ENCODE results near the gene VSIR. TPM values are rescaled to one million over a fixed set of nuclear protein-coding genes. Genes with fewer than 3 reads are reported as not detected.

Gene VSIR
- total RNA-seq, 4 donors from 2014 or later, result 37.8 to 118 (median 90.3) TPM

GRCh38 chr10:71763352-71764127 lies 9.8 kb downstream of the VSIR start:
- H3K4me1 ChIP-seq, result peaks cover 74 to 83% (median 82%) of the 10 kb centered on the region in 4 donors
- TF ChIP-seq POLR2AphosphoS5 (IDR thresholded peaks at IDR 0.05) (no peak), EP300 (IDR thresholded peaks at IDR 0.05) (no peak)
- H3K27ac ChIP-seq (replicated peaks in 1 of 4), result peak overlapping the region; percentile 2 to 98 (median 96)
- WGBS, result 72% methylated on average over 7 of the region's 11 CpGs
- no peak overlapping the region for H3K4me3 ChIP-seq
- intact Hi-C loops (cut with DNase I), result no loop called here
- H3K9me3 ChIP-seq, result no peaks in the 10 kb centered on the region
- H3K27me3 ChIP-seq, result no peaks in the 10 kb centered on the region
- DNase-seq (ENCODE audit: extremely low spot score), result no peak
- H3K36me3 ChIP-seq, result peaks cover 1 to 48% (median 37%) of the 10 kb centered on the region in 4 donors

GRCh38 chr10:71762324-71762723 lies 11.0 kb downstream of the VSIR start:
- Histone ChIP-seq H3K4me3 (no peak overlapping the region), H3K27ac (replicated peaks in 1 of 4) (no peak overlapping the region), H3K36me3 (peaks cover 8 to 60% (median 48%) of the 10 kb centered on the region in 4 donors), H3K4me1 (peaks cover 72 to 80% (median 76%) of the 10 kb centered on the region in 4 donors), H3K9me3 (no peaks in the 10 kb centered on the region), H3K27me3 (no peaks in the 10 kb centered on the region)
- intact Hi-C loops (cut with DNase I), result no loop called here
- 85% methylated on average over 5 of the region's 5 CpGs for WGBS
- TF ChIP-seq POLR2A (IDR thresholded peaks at IDR 0.05; ENCODE audit: low read depth) (no peak), POLR2AphosphoS5 (IDR thresholded peaks at IDR 0.05) (no peak), EP300 (IDR thresholded peaks at IDR 0.05) (no peak), CTCF (IDR thresholded peaks at IDR 0.05) (no peak)
- no peak for DNase-seq (ENCODE audit: extremely low spot score)

DNA sequence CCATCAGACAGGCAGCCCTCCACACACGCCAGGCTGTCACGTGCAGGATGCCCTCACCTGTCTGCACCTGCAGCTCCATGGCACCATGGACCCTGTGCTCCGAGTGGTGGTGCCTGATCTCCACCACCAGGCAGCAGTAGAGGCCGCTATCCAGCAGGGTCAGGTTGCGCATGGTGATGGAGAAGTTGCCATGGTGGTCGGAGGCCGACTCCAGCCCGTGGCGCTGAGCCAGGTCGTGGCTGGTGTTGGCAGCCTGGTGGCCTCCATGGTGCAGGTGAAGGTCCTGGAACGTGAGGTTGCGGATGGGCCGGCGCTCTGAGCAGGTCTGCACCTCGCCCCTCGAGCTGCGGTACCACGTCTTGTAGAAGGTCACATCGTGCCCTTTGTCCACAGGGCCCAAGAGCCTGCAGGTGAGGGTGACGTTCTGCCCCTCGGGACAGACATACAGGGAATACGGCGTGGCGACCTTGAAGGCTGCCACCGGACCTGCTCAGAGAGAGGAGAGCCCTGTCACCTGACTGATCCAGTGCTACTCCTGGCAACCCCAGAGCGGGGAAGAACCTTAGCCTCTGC lies 11.7 kb downstream of the VSIR start:
- Histone ChIP-seq H3K27me3 (no peaks in the 10 kb centered on the region), H3K27ac (replicated peaks in 1 of 4) (no peak overlapping the region), H3K36me3 (peaks cover 9 to 63% (median 55%) of the 10 kb centered on the region in 4 donors), H3K4me1 (peaks cover 70 to 80% (median 74%) of the 10 kb centered on the region in 4 donors), H3K9me3 (no peaks in the 10 kb centered on the region), H3K4me3 (no peak overlapping the region)
- TF ChIP-seq EP300 (IDR thresholded peaks at IDR 0.05), result no peak
- no peak for DNase-seq (ENCODE audit: extremely low spot score)
- 89% methylated on average over 6 of the region's 26 CpGs for WGBS
- intact Hi-C loops (cut with DNase I), result no loop called here

- no peak overlapping the region for H3K27ac ChIP-seq (replicated peaks in 1 of 4)
- intact Hi-C loops (cut with DNase I), result no loop called here
- peaks cover 11 to 67% (median 59%) of the 10 kb centered on the region in 4 donors for H3K36me3 ChIP-seq
- TF ChIP-seq CTCF (IDR thresholded peaks at IDR 0.05) (no peak), EP300 (IDR thresholded peaks at IDR 0.05) (no peak), POLR2A (IDR thresholded peaks at IDR 0.05; ENCODE audit: low read depth) (no peak), POLR2AphosphoS5 (IDR thresholded peaks at IDR 0.05) (no peak)
- H3K9me3 ChIP-seq, result no peaks in the 10 kb centered on the region
- DNase-seq (ENCODE audit: extremely low spot score), result no peak
- no peak overlapping the region for H3K4me3 ChIP-seq
- 93% methylated on average over 3 of the region's 3 CpGs for WGBS
- peaks cover 65 to 78% (median 70%) of the 10 kb centered on the region in 4 donors for H3K4me1 ChIP-seq
- H3K27me3 ChIP-seq, result no peaks in the 10 kb centered on the region
These were observed 12.2 kb downstream of the VSIR start for GRCh38 chr10:71761105-71761511.

DNA sequence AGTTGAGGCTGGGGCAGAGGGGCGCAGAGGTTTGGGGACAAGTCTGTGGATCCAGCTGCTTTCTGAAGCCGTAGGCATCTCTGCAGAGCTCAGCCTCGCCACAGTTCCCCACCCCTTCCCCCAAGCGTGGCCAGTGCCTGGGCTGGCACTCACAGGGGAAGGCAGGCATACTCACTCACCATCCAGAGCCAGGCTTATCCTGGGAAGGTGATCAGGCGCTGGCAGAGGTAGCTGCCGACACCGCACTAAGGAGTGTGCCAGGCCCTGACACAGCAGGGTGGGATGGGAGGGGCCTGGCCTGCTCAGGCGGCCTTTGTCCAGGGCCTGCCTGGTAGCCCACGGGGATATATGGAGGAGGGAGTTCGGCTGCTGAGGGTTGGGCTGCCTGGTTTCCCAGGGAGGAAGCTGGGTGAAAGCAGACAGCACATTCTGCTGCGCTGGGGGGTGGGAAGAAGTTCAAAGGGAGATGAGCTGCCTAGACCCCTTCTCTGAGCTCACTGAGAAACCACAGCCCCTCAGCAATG lies 15.9 kb downstream of the VSIR start:
- peaks cover 26 to 92% (median 84%) of the 10 kb centered on the region in 4 donors for H3K36me3 ChIP-seq

More for the DNA sequence above, 15.9 kb downstream of the VSIR start:
- intact Hi-C loops (cut with DNase I), result no loop called here
- no peak for DNase-seq (ENCODE audit: extremely low spot score)
- Histone ChIP-seq H3K9me3 (no peaks in the 10 kb centered on the region), H3K4me3 (no peak overlapping the region), H3K27me3 (no peaks in the 10 kb centered on the region), H3K27ac (replicated peaks in 1 of 4) (peak overlapping the region; percentile 42 to 59 (median 48)), H3K4me1 (peaks cover 49 to 70% (median 59%) of the 10 kb centered on the region in 4 donors)
- WGBS, result 58% methylated on average over 10 of the region's 11 CpGs
- TF ChIP-seq POLR2AphosphoS5 (IDR thresholded peaks at IDR 0.05) (no peak), CTCF (IDR thresholded peaks at IDR 0.05) (no peak), EP300 (IDR thresholded peaks at IDR 0.05) (no peak), POLR2A (IDR thresholded peaks at IDR 0.05; ENCODE audit: low read depth) (no peak)
